ENCODE measurements around the gene FANCF.
"Not testable (repeated sequence)": the region's sequence is repeated elsewhere in the genome, so short reads cannot be mapped to it uniquely, and the experiment has no call there.

The FANCF gene

GRCh38 chr11:22625448-22626287 is at the start of gene FANCF:
TSS of gene FANCF (minus strand) at chr11:22625823. CDS start at chr11:22625810, 13 bp downstream.
- peak; percentile 82 for DNase-seq (ENCODE audit: low read depth, low spot score)

- no peak for DNase-seq (ENCODE audit: low read depth, low spot score)
These were observed 49.1 kb upstream of the FANCF start for GRCh38 chr11:22674470-22675439.

GRCh38 chr11:22671751-22672150 is 46.1 kb upstream of the FANCF start:
- no peak for DNase-seq (ENCODE audit: low read depth, low spot score)

GRCh38 chr11:22670830-22671229 is 45.2 kb upstream of the FANCF start:
- no peak for DNase-seq (ENCODE audit: low read depth, low spot score)

GRCh38 chr11:22669368-22669767 is 43.7 kb upstream of the FANCF start:
- no peak for DNase-seq (ENCODE audit: low read depth, low spot score)

- no peak for DNase-seq (ENCODE audit: low read depth, low spot score)
These were observed 42.6 kb upstream of the FANCF start for GRCh38 chr11:22668005-22668796.

GRCh38 chr11:22666688-22667439 is 41.2 kb upstream of the FANCF start:
- DNase-seq (ENCODE audit: low read depth, low spot score), result no peak

GRCh38 chr11:22666325-22666687 is 40.7 kb upstream of the FANCF start, which contains the start of gene GAS2:
TSS of gene GAS2 (plus strand) at chr11:22666611. CDS start at chr11:22674870, 8,259 bp downstream.
- no peak for DNase-seq (ENCODE audit: low read depth, low spot score)

GRCh38 chr11:22659783-22660182 is 34.2 kb upstream of the FANCF start:
- no peak for DNase-seq (ENCODE audit: low read depth, low spot score)

- DNase-seq (ENCODE audit: low read depth, low spot score), result no peak
These were observed 31.6 kb upstream of the FANCF start for GRCh38 chr11:22657101-22657694.

GRCh38 chr11:22656130-22656529 is 30.5 kb upstream of the FANCF start:
- no peak for DNase-seq (ENCODE audit: low read depth, low spot score)

- not testable (repeated sequence) for DNase-seq (ENCODE audit: low read depth, low spot score)
These were observed 26.7 kb upstream of the FANCF start for GRCh38 chr11:22652346-22652745.

GRCh38 chr11:22641559-22641958 is 15.9 kb upstream of the FANCF start:
- no peak for DNase-seq (ENCODE audit: low read depth, low spot score)

- no peak for DNase-seq (ENCODE audit: low read depth, low spot score)
These were observed 15.2 kb upstream of the FANCF start for GRCh38 chr11:22640862-22641261.

- DNase-seq (ENCODE audit: low read depth, low spot score), result no peak
These were observed 10.1 kb upstream of the FANCF start for GRCh38 chr11:22635689-22636088.

GRCh38 chr11:22634897-22635629 is 9.4 kb upstream of the FANCF start:
- no peak for DNase-seq (ENCODE audit: low read depth, low spot score)

GRCh38 chr11:22633354-22633902 is 7.8 kb upstream of the FANCF start:
- DNase-seq (ENCODE audit: low read depth, low spot score), result no peak

- no peak for DNase-seq (ENCODE audit: low read depth, low spot score)
These were observed 1.8 kb upstream of the FANCF start for GRCh38 chr11:22627421-22627820.

GRCh38 chr11:22626573-22627239 is 1.1 kb upstream of the FANCF start:
- DNase-seq (ENCODE audit: low read depth, low spot score), result no peak
